HEK293T (cell line): Measurements from ENCODE around the gene HBP1.

Experiments used
- ARNT ChIP-seq: fragments of 450-650 bp; IDR thresholded peaks from 2 replicates; pipeline ENCODE4 v1.6.1; 2017; ENCODE audit warnings: mild to moderate bottlenecking
- BHLHE40 ChIP-seq: fragments of 450-650 bp; IDR thresholded peaks from 2 replicates; pipeline ENCODE4 v1.6.1; 2016; ENCODE audit warnings: mild to moderate bottlenecking, moderate library complexity, borderline replicate concordance
- ELF4 ChIP-seq: fragments of 450-650 bp; IDR thresholded peaks from 2 replicates; pipeline ENCODE4 v1.6.1; 2017; ENCODE audit warnings: antibody characterized with exemption
- FOXA1 ChIP-seq: fragments of 450-650 bp; IDR thresholded peaks from 2 replicates; pipeline ENCODE4 v1.6.1; 2016; ENCODE audit warnings: mild to moderate bottlenecking
- FOXK2 ChIP-seq: fragments of 450-650 bp; IDR thresholded peaks from 2 replicates; pipeline ENCODE4 v1.6.1; 2016; ENCODE audit warnings: mild to moderate bottlenecking
- FOXM1 ChIP-seq: fragments of 450-650 bp; IDR thresholded peaks from 2 replicates; pipeline ENCODE4 v1.6.1; 2017; ENCODE audit warnings: mild to moderate bottlenecking, borderline replicate concordance
- PKNOX1 ChIP-seq: fragments of 450-650 bp; IDR thresholded peaks from 2 replicates; pipeline ENCODE4 v1.6.1; 2016
- SP1 ChIP-seq: fragments of 450-650 bp; IDR thresholded peaks from 2 replicates; pipeline ENCODE4 v1.6.1; 2017
- SUZ12 ChIP-seq: fragments of 450-650 bp; IDR thresholded peaks from 2 replicates; pipeline ENCODE4 v1.6.1; 2016; ENCODE audit warnings: mild to moderate bottlenecking
- TARDBP ChIP-seq: fragments of 450-650 bp; IDR thresholded peaks from 2 replicates; pipeline ENCODE4 v1.6.1; 2016
- ZNF384 ChIP-seq: fragments of 450-650 bp; IDR thresholded peaks from 2 replicates; pipeline ENCODE4 v1.6.1; 2016

- TF ChIP-seq FOXA1 (no peak), TARDBP (no peak), ZNF384 (no peak), SP1 (peak; percentile 78), BHLHE40 (no peak), SUZ12 (peak; percentile 74), FOXM1 (no peak), ARNT (no peak), ELF4 (0 out of 2 replicates have a peak, but pooled peaks have one; percentile 13), FOXK2 (peak; percentile 100), PKNOX1 (peak; percentile 100)
These were observed at the start of gene HBP1 for GRCh38 chr7:107168233-107169119.
